GM06990 (cell line): ENCODE results near the gene C22orf42.

Experiments
- DNase-seq: peaks from one replicate; pipeline ENCODE4 v3.0.0-alpha.2; 2011; ENCODE audit not compliant: insufficient read length; ENCODE audit errors: extremely low read depth
- H3K27me3 ChIP-seq: replicated peaks from 2 replicates; pipeline ENCODE4 v1.6.0; 2011; ENCODE audit warnings: low read length; ENCODE audit not compliant: control insufficient read depth, insufficient read depth
- H3K36me3 ChIP-seq: 2 replicates; pipeline ENCODE4 v1.5.1; 2011; ENCODE audit warnings: low read length; ENCODE audit not compliant: control insufficient read depth, insufficient read depth
- H3K4me3 ChIP-seq: replicated peaks from 2 replicates; pipeline ENCODE4 v1.5.1; 2011; ENCODE audit warnings: low read depth, mild to moderate bottlenecking, control low read depth, low read length
- CTCF ChIP-seq: IDR thresholded peaks from 2 replicates; pipeline ENCODE4 v1.5.1; 2011; ENCODE audit warnings: low read length, control low read depth, mild to moderate bottlenecking, inconsistent platforms; ENCODE audit not compliant: insufficient read depth, poor library complexity, severe bottlenecking

Gene C22orf42

GRCh38 chr22:32183625-32184024, 24.5 kb upstream of the C22orf42 start:
- no peak for DNase-seq
- Histone ChIP-seq H3K36me3 (no peaks in the 10 kb centered on the region), H3K4me3 (no peak overlapping the region), H3K27me3 (no peaks in the 10 kb centered on the region; the same call in 1 of the 2 replicates)
- TF ChIP-seq CTCF, result no peak

GRCh38 chr22:32181043-32181442, 21.9 kb upstream of the C22orf42 start:
- Histone ChIP-seq H3K4me3 (no peak overlapping the region), H3K36me3 (no peaks in the 10 kb centered on the region), H3K27me3 (no peaks in the 10 kb centered on the region; the same call in 1 of the 2 replicates)
- DNase-seq, result no peak
- no peak for TF ChIP-seq CTCF

GRCh38 chr22:32177221-32177765, 18.2 kb upstream of the C22orf42 start:
- no peak for TF ChIP-seq CTCF
- H3K4me3 ChIP-seq, result no peak overlapping the region
- H3K36me3 ChIP-seq, result no peaks in the 10 kb centered on the region
- H3K27me3 ChIP-seq, result no peaks in the 10 kb centered on the region; the same call in 1 of the 2 replicates
- DNase-seq, result no peak

- no peak overlapping the region for H3K4me3 ChIP-seq
- no peak for TF ChIP-seq CTCF
- H3K27me3 ChIP-seq, result no peaks in the 10 kb centered on the region; the same call in 1 of the 2 replicates
- H3K36me3 ChIP-seq, result no peaks in the 10 kb centered on the region
- no peak for DNase-seq
Observed at GRCh38 chr22:32175683-32176644, 16.9 kb upstream of the C22orf42 start.

GRCh38 chr22:32175115-32175514, 16.0 kb upstream of the C22orf42 start:
- Histone ChIP-seq H3K4me3 (no peak overlapping the region), H3K36me3 (no peaks in the 10 kb centered on the region), H3K27me3 (no peaks in the 10 kb centered on the region; the same call in 1 of the 2 replicates)
- DNase-seq, result no peak
- no peak for TF ChIP-seq CTCF
